ENCODE measurements around the gene DPH2.

DNA sequence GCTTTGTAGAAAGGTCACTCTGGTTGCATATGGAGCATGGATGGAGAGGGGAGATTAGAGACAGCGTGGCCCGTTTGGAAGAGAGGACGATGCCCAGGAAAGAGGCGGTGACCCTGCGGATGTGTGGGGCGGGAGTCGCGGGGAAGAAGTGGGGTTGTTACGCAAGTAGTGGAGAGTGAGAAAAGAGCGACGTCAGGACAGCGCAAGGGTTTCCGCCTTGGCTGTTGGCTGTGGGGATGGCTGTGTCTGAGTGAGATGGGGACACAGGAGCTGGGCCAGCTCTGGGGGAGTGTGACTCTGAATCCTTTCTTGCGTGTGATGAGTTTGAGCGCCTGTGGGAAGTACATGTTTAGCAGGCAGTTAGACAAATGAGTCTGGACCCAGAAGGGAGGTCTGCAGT is 13.0 kb downstream of the DPH2 start:
- TF ChIP-seq, protein P1, sequence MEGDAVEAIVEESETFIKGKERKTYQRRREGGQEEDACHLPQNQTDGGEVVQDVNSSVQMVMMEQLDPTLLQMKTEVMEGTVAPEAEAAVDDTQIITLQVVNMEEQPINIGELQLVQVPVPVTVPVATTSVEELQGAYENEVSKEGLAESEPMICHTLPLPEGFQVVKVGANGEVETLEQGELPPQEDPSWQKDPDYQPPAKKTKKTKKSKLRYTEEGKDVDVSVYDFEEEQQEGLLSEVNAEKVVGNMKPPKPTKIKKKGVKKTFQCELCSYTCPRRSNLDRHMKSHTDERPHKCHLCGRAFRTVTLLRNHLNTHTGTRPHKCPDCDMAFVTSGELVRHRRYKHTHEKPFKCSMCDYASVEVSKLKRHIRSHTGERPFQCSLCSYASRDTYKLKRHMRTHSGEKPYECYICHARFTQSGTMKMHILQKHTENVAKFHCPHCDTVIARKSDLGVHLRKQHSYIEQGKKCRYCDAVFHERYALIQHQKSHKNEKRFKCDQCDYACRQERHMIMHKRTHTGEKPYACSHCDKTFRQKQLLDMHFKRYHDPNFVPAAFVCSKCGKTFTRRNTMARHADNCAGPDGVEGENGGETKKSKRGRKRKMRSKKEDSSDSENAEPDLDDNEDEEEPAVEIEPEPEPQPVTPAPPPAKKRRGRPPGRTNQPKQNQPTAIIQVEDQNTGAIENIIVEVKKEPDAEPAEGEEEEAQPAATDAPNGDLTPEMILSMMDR (IDR thresholded peaks at IDR 0.05) = no peak
- no peak for TF ChIP-seq POLR2A (IDR thresholded peaks at IDR 0.05)
